Bronchial epithelial cell (primary cell): ENCODE results near the gene RETREG2. TPM values are rescaled to one million over a fixed set of nuclear protein-coding genes. Genes with fewer than 3 reads are reported as not detected.

ENCODE experiments used
- DNase-seq: peaks from one replicate; pipeline ENCODE4 v3.0.0-alpha.2; 2010; ENCODE audit warnings: low read depth
- FAIRE-seq: peaks from 2 replicates; lab custom pipeline; 2011; peaks lifted over from hg19 to GRCh38; lab: Jason Lieb, UNC
- H3K27me3 ChIP-seq: 2 replicates; pipeline ENCODE4 v1.5.1; 2011; ENCODE audit warnings: low read length; ENCODE audit not compliant: control insufficient read depth, insufficient read depth
- H3K36me3 ChIP-seq: 2 replicates; pipeline ENCODE4 v1.5.1; 2011; ENCODE audit warnings: low read length; ENCODE audit not compliant: control insufficient read depth, insufficient read depth
- H3K4me3 ChIP-seq: 2 replicates; pipeline ENCODE4 v1.5.1; 2011; ENCODE audit warnings: mild to moderate bottlenecking, low read depth, low read length, control low read depth
- CTCF ChIP-seq: IDR thresholded peaks from 2 replicates; pipeline ENCODE4 v1.5.1; 2011; ENCODE audit warnings: mild to moderate bottlenecking, moderate library complexity, low read length, control low read depth, inconsistent platforms; ENCODE audit not compliant: insufficient read depth, severe bottlenecking
- total RNA-seq: library from RNA; depleted of rRNA; stranded (reverse); fragments of >200 nt; gene quantifications from 2 replicates; pipeline ENCODE4 v1.2.1, GENCODE V29; 2014

The RETREG2 gene
- total RNA-seq, 1 donor from 2014 or later, result 110 TPM

GRCh38 chr2:219218217-219218731, 40.2 kb downstream of the RETREG2 start:
- Histone ChIP-seq H3K4me3 (peak overlapping the region; percentile 75), H3K36me3 (peaks cover 48% of the 10 kb centered on the region), H3K27me3 (no peaks in the 10 kb centered on the region)
- DNase-seq (peak; percentile 51), FAIRE-seq (no peak)
- TF ChIP-seq CTCF, result peak; percentile 1

GRCh38 chr2:219218732-219219701, 40.9 kb downstream of the RETREG2 start, which contains the start of gene ABCB6:
TSS of gene ABCB6 (minus strand) at chr2:219218958. CDS start at chr2:219218673, 285 bp downstream.
- TF ChIP-seq CTCF, result no peak
- Histone ChIP-seq H3K4me3 (peak within 1 kb of the TSS; percentile 75), H3K36me3 (peaks cover 50% of the 10 kb centered on the region), H3K27me3 (no peaks in the 10 kb centered on the region)
- FAIRE-seq (no peak), DNase-seq (peak; percentile 74)

- Histone ChIP-seq H3K27me3 (no peaks in the 10 kb centered on the region), H3K36me3 (peaks cover 49% of the 10 kb centered on the region), H3K4me3 (no peak overlapping the region)
- FAIRE-seq (no peak), DNase-seq (no peak)
- no peak for TF ChIP-seq CTCF
Measured at GRCh38 chr2:219219784-219220532, 41.9 kb downstream of the RETREG2 start.

- DNase-seq (no peak), FAIRE-seq (no peak)
- peaks cover 50% of the 10 kb centered on the region for H3K36me3 ChIP-seq
- no peak for TF ChIP-seq CTCF
- H3K27me3 ChIP-seq, result no peaks in the 10 kb centered on the region
- no peak overlapping the region for H3K4me3 ChIP-seq
Measured at GRCh38 chr2:219220652-219221402, 42.8 kb downstream of the RETREG2 start.

DNA sequence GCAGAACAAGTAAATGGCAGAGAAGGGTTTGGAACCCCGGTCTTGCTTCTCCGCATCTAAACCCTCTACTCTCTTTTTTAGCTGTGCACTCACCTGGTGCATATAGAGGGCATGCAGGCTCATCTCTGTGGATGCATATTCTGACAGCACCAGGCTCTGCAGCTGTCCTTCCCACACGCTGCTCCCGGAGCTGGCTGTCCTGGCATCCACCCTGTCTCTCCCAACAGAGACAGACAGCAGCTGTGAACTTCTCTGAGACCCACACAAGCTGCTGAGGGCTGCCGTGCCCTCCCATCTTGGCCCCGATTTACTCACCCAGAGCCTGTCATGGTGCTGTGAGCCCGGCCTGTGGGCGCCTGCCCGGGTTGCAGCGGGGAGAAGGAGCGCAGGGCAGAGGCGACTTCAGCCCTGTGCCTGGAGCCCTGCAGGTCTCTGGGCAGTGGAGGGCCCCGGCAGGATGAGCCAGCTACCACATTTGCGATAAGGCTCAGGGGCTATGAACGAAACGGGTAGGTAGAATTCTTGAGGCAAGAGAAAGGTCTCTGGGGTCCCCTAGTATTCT, 44.0 kb downstream of the RETREG2 start:
- no peak for FAIRE-seq
- peaks cover 40% of the 10 kb centered on the region for H3K36me3 ChIP-seq

More for the DNA sequence above, 44.0 kb downstream of the RETREG2 start:
- no peak overlapping the region for H3K4me3 ChIP-seq
- DNase-seq, result no peak
- no peaks in the 10 kb centered on the region for H3K27me3 ChIP-seq
- TF ChIP-seq CTCF, result no peak
